Fibroblast of villous mesenchyme (primary cell): ENCODE results near the gene ULBP3. TPM values are rescaled to one million over a fixed set of nuclear protein-coding genes. Genes with fewer than 3 reads are reported as not detected.

ENCODE experiments used
- DNase-seq: peaks from one replicate; pipeline ENCODE4 v3.0.0-alpha.2; 2010; ENCODE audit warnings: low read depth
- H3K4me3 ChIP-seq: 2 replicates; pipeline ENCODE4 v1.5.1; 2011; ENCODE audit warnings: low read depth, mild to moderate bottlenecking, low read length
- CTCF ChIP-seq: IDR thresholded peaks from 2 replicates; pipeline ENCODE4 v1.5.1; 2012; ENCODE audit warnings: low read depth, mild to moderate bottlenecking, low read length; ENCODE audit not compliant: insufficient read depth
- total RNA-seq: library from RNA; depleted of rRNA; stranded (reverse); fragments of >200 nt; gene quantifications from 2 replicates; pipeline ENCODE4 v1.2.3, GENCODE V29; 2012

ULBP3 gene
- total RNA-seq, 1 donor, result 17.3 TPM

- no peak for DNase-seq
- no peak for TF ChIP-seq CTCF
Measured at GRCh38 chr6:150036081-150036480, 32.8 kb downstream of the ULBP3 start.

GRCh38 chr6:150033207-150033771 lies 35.6 kb downstream of the ULBP3 start:
- H3K4me3 ChIP-seq, result no peak overlapping the region
- DNase-seq, result no peak
- no peak for TF ChIP-seq CTCF

More at GRCh38 chr6:150036081-150036480, 32.8 kb downstream of the ULBP3 start:
- no peak overlapping the region for H3K4me3 ChIP-seq

- no peak for TF ChIP-seq CTCF
- no peak for DNase-seq
- H3K4me3 ChIP-seq, result no peak overlapping the region
Measured at GRCh38 chr6:150032598-150032997, 36.3 kb downstream of the ULBP3 start.

- no peak overlapping the region for H3K4me3 ChIP-seq
- DNase-seq, result no peak
- TF ChIP-seq CTCF, result no peak
Measured at GRCh38 chr6:150030611-150031010, 38.3 kb downstream of the ULBP3 start.

GRCh38 chr6:150029749-150030148 lies 39.2 kb downstream of the ULBP3 start:
- no peak for TF ChIP-seq CTCF
- DNase-seq, result no peak
- no peak overlapping the region for H3K4me3 ChIP-seq

GRCh38 chr6:150029276-150029675 lies 39.6 kb downstream of the ULBP3 start:
- no peak for DNase-seq
- TF ChIP-seq CTCF, result no peak
- no peak overlapping the region for H3K4me3 ChIP-seq

GRCh38 chr6:150028799-150029198 lies 40.1 kb downstream of the ULBP3 start:
- DNase-seq, result no peak
- H3K4me3 ChIP-seq, result no peak overlapping the region
- TF ChIP-seq CTCF, result no peak
